HG03025 (cell line): ENCODE measurements around the gene MYCBP2.
"Not testable (repeated sequence)": the region's sequence is repeated elsewhere in the genome, so short reads cannot be mapped to it uniquely, and the experiment has no call there.

Source experiments
- ATAC-seq: cut with Tn5 transposase; IDR thresholded peaks from one replicate; pipeline ENCODE4 v1.9.1; 2021; ENCODE audit warnings: mild to moderate bottlenecking, moderate library complexity; ENCODE audit not compliant: unreplicated experiment, low FRiP score

Gene MYCBP2

GRCh38 chr13:77009719-77010118, 317.2 kb downstream of the MYCBP2 start:
- not testable (repeated sequence) for ATAC-seq

- ATAC-seq: no peak
These were observed 317.9 kb downstream of the MYCBP2 start for GRCh38 chr13:77009011-77009410.

- ATAC-seq: not testable (repeated sequence)
These were observed 318.6 kb downstream of the MYCBP2 start for GRCh38 chr13:77008337-77008736.

- no peak for ATAC-seq
These were observed 324.2 kb downstream of the MYCBP2 start for GRCh38 chr13:77002590-77003190.

GRCh38 chr13:77001963-77002587, 324.8 kb downstream of the MYCBP2 start:
- no peak for ATAC-seq

GRCh38 chr13:77001540-77001939, 325.4 kb downstream of the MYCBP2 start:
- ATAC-seq: no peak

GRCh38 chr13:77000475-77000874, 326.4 kb downstream of the MYCBP2 start:
- ATAC-seq: no peak
